ENCODE data around the gene TCF3. TPM values are rescaled to one million over a fixed set of nuclear protein-coding genes. Genes with fewer than 3 reads are reported as not detected.

TCF3 gene
- polyA plus RNA-seq, 1 donor from 2014 or later, result 31.7 TPM

DNA sequence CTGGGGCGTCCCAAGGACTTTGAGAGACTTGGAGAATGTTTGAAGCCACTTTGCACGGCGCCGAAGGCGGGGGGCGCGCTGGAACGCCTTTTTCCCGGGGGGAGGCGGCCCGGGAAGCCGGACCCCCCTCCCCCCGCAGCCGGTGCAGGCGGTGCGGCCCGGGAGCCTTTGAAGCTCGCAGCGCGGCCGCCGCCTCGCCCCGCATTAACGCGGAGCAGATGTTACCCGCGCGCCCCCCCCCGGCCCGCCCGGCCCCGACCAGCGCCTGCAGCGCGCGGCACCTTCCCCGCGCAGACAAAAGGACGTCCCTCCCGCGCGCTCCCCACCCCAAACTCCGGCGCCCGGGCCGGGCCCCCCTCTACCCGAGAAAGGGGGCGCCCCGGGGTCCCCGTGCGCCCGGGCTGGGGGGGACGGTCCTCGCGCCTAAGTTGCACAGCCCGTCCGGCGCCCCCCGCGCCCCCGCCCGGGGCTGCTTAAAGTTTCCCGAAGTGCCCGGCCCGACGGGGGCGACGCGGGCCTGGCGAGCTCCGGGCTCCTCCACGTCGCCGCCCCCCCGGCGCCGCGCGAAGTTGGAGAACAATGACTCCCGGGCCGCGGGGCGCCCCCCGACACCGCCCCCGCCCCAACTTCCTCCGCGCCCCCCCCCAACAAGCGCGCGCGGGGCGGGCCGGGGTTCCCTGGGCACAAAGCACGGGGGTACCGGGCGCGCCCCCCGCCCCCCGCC is 685 bp downstream of the TCF3 start:
- H4K20me1 ChIP-seq (ENCODE audit: insufficient read depth), result no peaks in the 10 kb centered on the region
- H3K9ac ChIP-seq (ENCODE audit: low read length), result peak overlapping the region; percentile 71
- H3K27me3 ChIP-seq (ENCODE audit: insufficient read depth, low read depth, low read length), result no peaks in the 10 kb centered on the region
- no peaks in the 10 kb centered on the region for H3K9me3 ChIP-seq (ENCODE audit: low read length)
- TF ChIP-seq EZH2 (IDR thresholded peaks at IDR 0.05; ENCODE audit: borderline replicate concordance, insufficient read depth, low read length, poor library complexity, severe bottlenecking) (no peak), MXI1 (conservative IDR thresholded peaks at IDR 0.05; ENCODE audit: poor library complexity, severe bottlenecking) (peak; percentile 13)
- no peaks in the 10 kb centered on the region for H3K9me2 ChIP-seq (ENCODE audit: insufficient read depth, low read length)
- H3K36me3 ChIP-seq (ENCODE audit: insufficient read depth, low read length), result no peaks in the 10 kb centered on the region
- peak overlapping the region; percentile 69 for H3K4me2 ChIP-seq (ENCODE audit: low read length)
- peaks cover 31% of the 10 kb centered on the region for H3K79me2 ChIP-seq (replicated peaks; ENCODE audit: insufficient read depth, low read length)
- H3F3A ChIP-seq (ENCODE audit: insufficient read depth, low read length, poor library complexity, severe bottlenecking), result no peaks in the 10 kb centered on the region
- peak overlapping the region; percentile 77 for H3K4me3 ChIP-seq (ENCODE audit: low read length)
- no peak overlapping the region for H2AFZ ChIP-seq (ENCODE audit: low read depth, low read length)
- peak overlapping the region; percentile 16 for H3K27ac ChIP-seq (ENCODE audit: low read length)

DNA sequence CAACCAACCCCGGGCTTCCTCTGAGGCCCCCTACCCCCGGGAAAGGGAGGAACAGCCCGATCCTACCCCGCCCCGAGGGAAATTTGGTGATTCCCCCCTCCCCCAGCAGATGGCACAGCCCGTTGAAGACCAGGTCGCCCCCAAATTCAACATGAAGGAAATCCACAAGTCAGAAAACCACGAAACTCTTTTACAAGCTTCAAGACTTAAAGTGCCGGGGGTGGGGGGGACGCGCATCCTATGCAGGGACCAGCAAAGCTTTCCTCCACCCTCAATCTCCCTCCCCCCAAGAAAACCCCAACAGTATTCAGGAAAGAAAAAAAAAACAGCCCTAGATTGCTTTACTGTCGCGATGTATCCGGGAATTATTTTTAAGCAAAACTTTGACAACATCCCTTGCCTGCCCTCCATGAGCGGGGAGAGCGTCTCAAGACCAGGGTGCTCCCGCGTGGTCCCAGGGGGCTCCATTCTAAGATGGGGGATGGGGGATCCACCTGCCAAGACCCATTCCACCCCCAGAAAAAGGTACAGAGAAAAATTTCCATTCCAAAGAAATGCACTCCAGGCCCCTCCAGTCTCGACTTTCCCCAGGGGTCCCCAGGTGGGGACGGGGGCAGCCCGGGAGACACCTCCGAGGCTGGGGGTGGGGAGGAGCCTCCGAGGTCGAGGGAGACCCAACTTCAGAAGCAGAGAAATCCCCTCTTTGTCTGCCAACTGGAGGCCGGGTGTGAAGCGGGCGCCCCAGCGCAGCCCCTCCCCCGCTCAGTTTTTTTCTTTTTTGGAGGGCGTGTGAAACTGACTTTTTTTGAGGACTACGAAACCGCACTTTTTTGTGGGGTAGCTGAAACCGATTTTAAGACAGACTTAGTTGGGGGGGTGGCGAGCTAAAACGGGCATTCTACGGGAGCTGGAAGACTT is 1.5 kb downstream of the TCF3 start:
- H3K79me2 ChIP-seq (replicated peaks; ENCODE audit: insufficient read depth, low read length), result peaks cover 31% of the 10 kb centered on the region
- H3K4me3 ChIP-seq (ENCODE audit: low read length), result peak overlapping the region; percentile 77
- no peaks in the 10 kb centered on the region for H3K9me2 ChIP-seq (ENCODE audit: insufficient read depth, low read length)
- H2AFZ ChIP-seq (ENCODE audit: low read depth, low read length), result no peak overlapping the region
- H3K9me3 ChIP-seq (ENCODE audit: low read length), result no peaks in the 10 kb centered on the region
- no peaks in the 10 kb centered on the region for H4K20me1 ChIP-seq (ENCODE audit: insufficient read depth)
- TF ChIP-seq, protein P1, sequence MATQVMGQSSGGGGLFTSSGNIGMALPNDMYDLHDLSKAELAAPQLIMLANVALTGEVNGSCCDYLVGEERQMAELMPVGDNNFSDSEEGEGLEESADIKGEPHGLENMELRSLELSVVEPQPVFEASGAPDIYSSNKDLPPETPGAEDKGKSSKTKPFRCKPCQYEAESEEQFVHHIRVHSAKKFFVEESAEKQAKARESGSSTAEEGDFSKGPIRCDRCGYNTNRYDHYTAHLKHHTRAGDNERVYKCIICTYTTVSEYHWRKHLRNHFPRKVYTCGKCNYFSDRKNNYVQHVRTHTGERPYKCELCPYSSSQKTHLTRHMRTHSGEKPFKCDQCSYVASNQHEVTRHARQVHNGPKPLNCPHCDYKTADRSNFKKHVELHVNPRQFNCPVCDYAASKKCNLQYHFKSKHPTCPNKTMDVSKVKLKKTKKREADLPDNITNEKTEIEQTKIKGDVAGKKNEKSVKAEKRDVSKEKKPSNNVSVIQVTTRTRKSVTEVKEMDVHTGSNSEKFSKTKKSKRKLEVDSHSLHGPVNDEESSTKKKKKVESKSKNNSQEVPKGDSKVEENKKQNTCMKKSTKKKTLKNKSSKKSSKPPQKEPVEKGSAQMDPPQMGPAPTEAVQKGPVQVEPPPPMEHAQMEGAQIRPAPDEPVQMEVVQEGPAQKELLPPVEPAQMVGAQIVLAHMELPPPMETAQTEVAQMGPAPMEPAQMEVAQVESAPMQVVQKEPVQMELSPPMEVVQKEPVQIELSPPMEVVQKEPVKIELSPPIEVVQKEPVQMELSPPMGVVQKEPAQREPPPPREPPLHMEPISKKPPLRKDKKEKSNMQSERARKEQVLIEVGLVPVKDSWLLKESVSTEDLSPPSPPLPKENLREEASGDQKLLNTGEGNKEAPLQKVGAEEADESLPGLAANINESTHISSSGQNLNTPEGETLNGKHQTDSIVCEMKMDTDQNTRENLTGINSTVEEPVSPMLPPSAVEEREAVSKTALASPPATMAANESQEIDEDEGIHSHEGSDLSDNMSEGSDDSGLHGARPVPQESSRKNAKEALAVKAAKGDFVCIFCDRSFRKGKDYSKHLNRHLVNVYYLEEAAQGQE (IDR thresholded peaks at IDR 0.05; ENCODE audit: borderline replicate concordance), result no peak
- TF ChIP-seq SMC3 (conservative IDR thresholded peaks at IDR 0.05; ENCODE audit: poor library complexity) (peak; percentile 11), TAF1 (IDR thresholded peaks at IDR 0.05; ENCODE audit: low read depth) (no peak), RAD21 (conservative IDR thresholded peaks at IDR 0.05) (no peak), MXI1 (conservative IDR thresholded peaks at IDR 0.05; ENCODE audit: poor library complexity, severe bottlenecking) (peak; percentile 31), EP300 (conservative IDR thresholded peaks at IDR 0.05; ENCODE audit: poor library complexity, severe bottlenecking) (no peak)
- no peaks in the 10 kb centered on the region for H3K36me3 ChIP-seq (ENCODE audit: insufficient read depth, low read length)
- no peaks in the 10 kb centered on the region for H3K27me3 ChIP-seq (ENCODE audit: insufficient read depth, low read depth, low read length)
- peak overlapping the region; percentile 69 for H3K4me2 ChIP-seq (ENCODE audit: low read length)
- H3F3A ChIP-seq (ENCODE audit: insufficient read depth, low read length, poor library complexity, severe bottlenecking), result no peaks in the 10 kb centered on the region
- peak overlapping the region; percentile 71 for H3K9ac ChIP-seq (ENCODE audit: low read length)
- H3K27ac ChIP-seq (ENCODE audit: low read length), result peak overlapping the region; percentile 16
